Measurements from ENCODE around the gene ABO. TPM values are rescaled to one million over a fixed set of nuclear protein-coding genes. Genes with fewer than 3 reads are reported as not detected.

ABO gene
- total RNA-seq, 4 donors from 2014 or later, result 43.7 to 283 (median 148) TPM

DNA sequence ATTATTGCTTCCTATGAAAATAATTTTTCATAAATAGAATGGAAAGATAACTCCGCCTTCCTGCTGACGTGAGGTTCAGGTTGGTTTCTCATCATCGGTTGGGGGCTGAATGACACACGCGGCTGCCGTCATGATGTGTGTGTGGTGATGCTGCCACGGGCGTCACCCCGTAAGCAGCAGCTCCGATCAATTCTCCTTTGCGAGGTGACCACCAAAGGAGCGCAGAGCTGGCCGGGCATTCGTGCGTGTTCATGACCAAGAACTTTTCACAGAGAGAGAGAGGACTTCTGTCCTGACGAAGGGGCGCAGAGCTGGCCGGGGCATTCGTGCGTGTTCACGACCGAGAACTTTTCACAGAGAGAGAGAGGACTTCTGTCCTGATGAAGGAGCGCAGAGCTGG lies 30.7 kb upstream of the ABO start:
- peak in 1 of 3 donors; percentile 19 for DNase-seq
- Histone ChIP-seq H3K27me3 (no peaks in the 10 kb centered on the region), H3K9me3 (no peaks in the 10 kb centered on the region), H3K27ac (no peak overlapping the region), H3K4me1 (no peaks in the 10 kb centered on the region), H3K36me3 (no peaks in the 10 kb centered on the region), H3K4me3 (no peak overlapping the region)
- no peak for TF ChIP-seq POLR2A (IDR thresholded peaks at IDR 0.05)
- TF ChIP-seq, protein P1, sequence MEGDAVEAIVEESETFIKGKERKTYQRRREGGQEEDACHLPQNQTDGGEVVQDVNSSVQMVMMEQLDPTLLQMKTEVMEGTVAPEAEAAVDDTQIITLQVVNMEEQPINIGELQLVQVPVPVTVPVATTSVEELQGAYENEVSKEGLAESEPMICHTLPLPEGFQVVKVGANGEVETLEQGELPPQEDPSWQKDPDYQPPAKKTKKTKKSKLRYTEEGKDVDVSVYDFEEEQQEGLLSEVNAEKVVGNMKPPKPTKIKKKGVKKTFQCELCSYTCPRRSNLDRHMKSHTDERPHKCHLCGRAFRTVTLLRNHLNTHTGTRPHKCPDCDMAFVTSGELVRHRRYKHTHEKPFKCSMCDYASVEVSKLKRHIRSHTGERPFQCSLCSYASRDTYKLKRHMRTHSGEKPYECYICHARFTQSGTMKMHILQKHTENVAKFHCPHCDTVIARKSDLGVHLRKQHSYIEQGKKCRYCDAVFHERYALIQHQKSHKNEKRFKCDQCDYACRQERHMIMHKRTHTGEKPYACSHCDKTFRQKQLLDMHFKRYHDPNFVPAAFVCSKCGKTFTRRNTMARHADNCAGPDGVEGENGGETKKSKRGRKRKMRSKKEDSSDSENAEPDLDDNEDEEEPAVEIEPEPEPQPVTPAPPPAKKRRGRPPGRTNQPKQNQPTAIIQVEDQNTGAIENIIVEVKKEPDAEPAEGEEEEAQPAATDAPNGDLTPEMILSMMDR (IDR thresholded peaks at IDR 0.05), result no peak

DNA sequence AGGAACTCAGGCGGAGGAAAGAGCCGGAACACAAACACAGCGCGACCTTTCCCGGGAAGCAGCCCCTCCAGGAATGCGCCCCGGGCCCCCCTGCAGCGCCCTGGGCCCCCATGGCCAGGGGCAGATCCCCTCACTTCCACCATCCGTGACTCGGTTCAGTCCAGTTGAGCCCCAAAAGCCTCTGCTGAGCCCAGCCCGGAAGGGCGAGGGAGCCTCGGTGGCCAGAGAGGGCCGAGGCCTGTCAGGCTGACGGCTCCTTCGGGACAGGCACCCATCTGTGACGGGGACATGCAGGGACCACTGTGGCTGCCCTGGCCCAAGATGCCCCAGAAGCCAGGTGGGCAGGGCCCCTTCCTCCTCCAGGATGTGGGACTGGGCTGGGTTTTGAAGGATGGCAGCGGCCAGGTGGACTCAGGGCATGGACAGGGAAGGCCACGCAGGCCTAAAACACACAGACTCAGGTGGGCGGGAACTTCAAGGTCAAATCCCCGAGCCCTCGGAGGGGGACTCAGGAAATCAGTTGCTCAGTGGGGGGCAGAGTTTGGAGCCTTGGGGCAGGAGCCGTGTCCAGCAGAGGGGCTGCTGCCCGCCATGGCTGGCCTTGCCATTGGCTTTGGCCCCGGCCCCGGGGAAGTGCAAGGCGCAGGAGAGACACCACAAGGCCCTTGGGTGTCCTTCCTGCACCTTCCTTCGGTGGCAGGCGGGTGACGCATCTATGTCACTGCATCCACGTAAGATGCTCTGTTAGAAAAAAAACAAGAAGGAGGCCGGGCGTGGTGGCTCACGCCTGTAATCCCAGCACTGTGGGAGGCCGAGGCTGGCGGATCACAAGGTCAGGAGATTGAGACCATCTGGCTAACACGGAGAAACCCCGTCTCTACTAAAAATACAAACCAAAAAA lies 29.7 kb upstream of the ABO start:
- TF ChIP-seq POLR2A (IDR thresholded peaks at IDR 0.05), result no peak
- TF ChIP-seq, protein P1 (IDR thresholded peaks at IDR 0.05), result no peak
- Histone ChIP-seq H3K4me1 (no peaks in the 10 kb centered on the region), H3K9me3 (no peaks in the 10 kb centered on the region), H3K4me3 (no peak overlapping the region), H3K36me3 (no peaks in the 10 kb centered on the region), H3K27ac (no peak overlapping the region), H3K27me3 (no peaks in the 10 kb centered on the region)
- peak in 1 of 3 donors; percentile 36 for DNase-seq

DNA sequence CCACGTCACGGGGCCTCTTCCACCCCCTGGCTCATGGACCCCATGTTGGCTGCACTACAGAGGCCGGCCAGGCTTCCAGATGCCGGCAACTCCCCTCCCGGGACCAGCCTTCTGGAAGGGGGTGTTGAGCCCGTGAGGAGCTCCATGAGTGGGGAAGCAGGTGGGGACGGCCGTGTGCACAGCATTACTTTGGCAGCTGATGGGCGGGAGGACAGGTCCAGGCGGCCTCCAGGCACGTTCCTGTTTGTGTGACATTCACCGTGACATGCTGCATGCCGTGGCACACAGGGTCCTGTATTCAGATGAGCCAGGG lies 29.1 kb upstream of the ABO start:
- no peaks in the 10 kb centered on the region for H3K36me3 ChIP-seq
- no peaks in the 10 kb centered on the region for H3K9me3 ChIP-seq
- H3K27me3 ChIP-seq, result no peaks in the 10 kb centered on the region
- DNase-seq, result peak in 1 of 3 donors; percentile 22
- TF ChIP-seq POLR2A (IDR thresholded peaks at IDR 0.05), result no peak
- TF ChIP-seq, protein P1 (IDR thresholded peaks at IDR 0.05), result no peak
- no peak overlapping the region for H3K27ac ChIP-seq
- H3K4me1 ChIP-seq, result no peaks in the 10 kb centered on the region
- no peak overlapping the region for H3K4me3 ChIP-seq

DNA sequence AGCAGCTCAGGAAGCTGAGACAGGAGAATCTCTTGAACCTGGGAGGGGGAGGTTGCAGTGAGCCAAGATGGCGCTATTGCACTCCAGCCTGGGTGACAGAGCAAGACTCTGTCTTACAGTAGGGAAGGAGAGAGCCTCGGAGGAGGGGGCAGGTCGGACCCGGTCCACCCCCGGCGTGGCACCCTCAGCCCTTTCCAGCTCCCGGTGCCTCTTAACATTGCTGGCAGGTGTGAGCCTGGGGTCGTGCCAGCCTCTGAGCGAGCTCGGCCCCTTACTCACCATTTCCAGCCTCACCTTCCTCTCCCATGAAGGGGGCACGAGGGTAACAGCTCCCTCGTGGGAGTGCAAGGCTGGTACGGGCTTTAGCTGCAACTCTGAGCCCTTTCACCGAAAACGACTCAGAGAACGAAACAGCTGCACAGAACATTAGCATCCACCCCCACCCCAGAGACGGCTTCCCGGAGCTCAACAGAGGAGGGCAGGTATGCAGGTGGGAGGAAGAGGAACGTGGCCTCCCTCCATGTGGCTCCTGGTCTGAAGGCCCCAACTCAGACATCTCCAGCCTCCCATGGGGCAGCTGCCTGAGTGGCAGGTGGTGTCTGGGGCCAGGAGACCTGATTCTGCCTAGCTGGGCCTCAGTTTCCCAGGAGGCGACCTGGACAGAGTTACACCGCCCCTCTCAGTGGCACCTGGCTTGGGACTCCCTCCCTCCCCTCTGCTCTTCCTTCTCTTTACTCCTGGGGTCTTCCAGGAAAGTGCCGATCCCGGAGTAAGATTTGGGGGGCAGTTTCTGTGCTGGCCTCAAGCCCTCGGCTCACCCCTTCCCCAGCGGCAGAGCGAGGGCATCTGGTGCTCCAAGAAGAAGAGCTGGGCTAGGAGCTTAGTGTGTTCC lies 28.5 kb upstream of the ABO start:
- H3K27ac ChIP-seq, result no peak overlapping the region
- peak in 1 of 3 donors; percentile 31 for DNase-seq

More for the DNA sequence above, 28.5 kb upstream of the ABO start:
- no peaks in the 10 kb centered on the region for H3K4me1 ChIP-seq
- no peaks in the 10 kb centered on the region for H3K36me3 ChIP-seq
- no peaks in the 10 kb centered on the region for H3K9me3 ChIP-seq
- TF ChIP-seq, protein P1 (IDR thresholded peaks at IDR 0.05), result no peak
- TF ChIP-seq POLR2A (IDR thresholded peaks at IDR 0.05), result no peak
- no peaks in the 10 kb centered on the region for H3K27me3 ChIP-seq
- no peak overlapping the region for H3K4me3 ChIP-seq
